RWPE1 (cell line): ENCODE measurements around the gene COMMD2.
A peak's percentile ranks its signal among the peaks of the same experiment; 100 is the strongest.

Experiments used
- CTCF ChIA-PET: fragments of 350-600 bp; sonication (Branson Sonifier 250); formaldehyde crosslinking; extraction: SDS; loops from one replicate; lab custom pipeline; 2021; lab: Yijun Ruan, JAX
- POLR2A ChIA-PET: fragments of 400-600 bp; formaldehyde crosslinking; extraction: SDS; loops from one replicate; lab custom pipeline; 2020; ENCODE audit warnings: antibody characterized with exemption; ENCODE audit not compliant: low non-redundant PET; lab: Yijun Ruan, JAX
- DNase-seq: peaks from one replicate; pipeline ENCODE4 v3.0.0; 2012; ENCODE audit warnings: low spot score
- H3K27ac ChIP-seq: fragments of 450-650 bp; 2 replicates; pipeline ENCODE4 v1.5.1; 2017
- CTCF ChIP-seq: fragments of 450-650 bp; conservative IDR thresholded peaks from 2 replicates; pipeline ENCODE4 v1.5.1; 2017; ENCODE audit warnings: low read depth, mild to moderate bottlenecking

COMMD2 gene

DNA sequence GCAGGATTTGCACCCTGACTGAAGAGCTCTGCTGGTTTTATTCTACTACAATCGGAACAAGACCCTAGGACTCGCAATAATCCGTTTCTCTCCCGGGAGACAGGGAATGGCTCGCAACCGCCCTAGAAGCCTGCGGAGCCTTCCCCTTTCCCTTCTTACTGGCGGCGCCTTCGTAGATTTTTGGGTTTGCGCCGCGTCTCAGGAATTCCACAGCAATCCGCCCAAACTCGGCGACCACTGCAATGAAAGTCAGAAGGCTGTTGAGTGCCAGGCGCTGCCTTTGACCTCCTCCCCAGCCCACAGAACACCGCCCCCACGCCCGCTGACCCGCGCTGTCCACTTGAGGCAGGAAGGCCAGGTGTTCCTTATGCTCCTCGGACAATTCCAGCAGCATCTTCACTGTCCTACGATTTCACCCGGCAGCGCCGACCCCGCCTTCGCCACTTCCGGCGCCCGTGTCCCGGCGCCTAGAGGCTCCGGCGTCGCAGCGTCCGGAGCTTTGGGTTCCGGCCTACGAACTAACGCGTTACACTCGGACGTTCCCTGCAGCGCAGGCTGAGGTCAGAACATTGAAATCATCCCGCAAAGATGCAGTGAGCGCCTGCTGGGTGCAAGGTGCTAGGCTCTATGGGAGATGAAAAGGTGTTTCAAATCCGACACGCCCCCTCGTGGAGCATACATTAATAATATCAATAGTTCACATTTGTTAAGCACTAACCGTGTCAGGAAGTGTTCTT is at the start of gene COMMD2:
Gene COMMD2 (minus strand): TSS at position 439 of the 737 bp plus-strand sequence. CDS start 45 bp downstream, at position 394.
- ChIA-PET POLR2A (no interaction called here), CTCF (interaction anchor here (0.6 to 1.2 kb wide), 6 partner anchors 14 to 719 kb away, joined by 3 to 4 read pairs (median 3); no protein-coding TSS in a partner anchor)
- peak; percentile 73 for DNase-seq
- peak within 1 kb of the TSS; percentile 74 for H3K27ac ChIP-seq
- TF ChIP-seq CTCF: no peak; the same call in 1 of the 2 replicates

DNA sequence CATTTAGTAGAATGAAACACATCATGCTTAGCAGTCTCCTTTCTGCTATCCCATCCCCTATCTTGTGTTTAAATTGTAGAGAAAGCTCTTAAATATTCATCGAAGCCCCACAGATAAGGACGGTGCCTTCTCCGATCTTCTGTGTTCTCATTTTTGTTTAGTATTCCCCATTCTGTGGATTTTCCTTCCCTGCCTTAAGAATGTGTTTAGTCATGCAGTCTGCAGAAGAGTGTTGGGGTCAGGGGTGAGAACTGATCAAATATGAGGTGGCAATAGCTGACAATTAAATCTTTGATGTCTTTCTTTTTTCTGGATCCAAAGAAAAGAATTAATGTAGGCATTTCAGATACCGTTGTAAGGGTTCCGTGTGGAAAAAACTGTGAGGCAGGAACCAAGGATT is 49.4 kb upstream of the COMMD2 start:
- no peak overlapping the region for H3K27ac ChIP-seq
- ChIA-PET CTCF (interaction anchor here (0.6 kb wide), 1 partner anchor 23 kb away, joined by 3 read pairs; no protein-coding TSS in a partner anchor), POLR2A (no interaction called here)
- TF ChIP-seq CTCF: no peak
- no peak for DNase-seq

DNA sequence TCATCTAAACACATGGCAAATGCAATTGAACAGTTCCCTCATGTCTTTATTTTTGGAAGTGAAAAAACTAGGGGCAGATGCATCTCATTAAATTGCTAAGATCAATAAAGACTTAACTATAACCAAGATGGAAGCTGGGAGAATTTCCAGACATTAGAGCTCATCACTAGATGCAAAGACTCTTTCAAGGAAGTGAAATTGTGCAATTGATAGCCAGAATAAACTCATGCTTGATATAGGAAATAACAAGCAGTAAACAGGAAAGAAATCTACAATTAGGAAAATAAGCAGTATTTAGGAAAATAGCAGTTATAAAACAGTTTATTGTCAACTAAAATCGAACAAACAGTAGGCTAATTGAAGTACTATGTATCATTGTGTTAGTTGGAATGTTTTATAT is 48.9 kb upstream of the COMMD2 start:
- POLR2A ChIA-PET: no interaction called here

DNA sequence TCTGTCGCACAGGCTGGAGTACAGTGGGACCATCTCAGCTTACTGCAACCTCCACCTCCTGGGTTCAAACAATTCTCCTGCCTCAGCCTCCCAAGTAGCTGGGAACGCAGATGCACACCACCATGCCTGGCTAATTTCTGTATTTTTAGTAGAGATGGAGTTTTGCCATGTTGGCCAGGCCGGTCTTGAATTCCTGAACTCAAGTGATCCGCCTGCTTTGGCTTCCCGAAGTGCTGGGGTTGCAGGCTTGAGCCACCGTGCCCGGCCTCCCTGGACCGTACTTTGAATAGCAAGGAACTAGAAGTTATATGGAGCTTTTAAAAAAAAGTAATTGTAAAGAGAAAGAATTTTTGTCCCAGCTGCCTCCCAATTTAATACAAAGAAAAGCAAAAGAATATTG is 48.4 kb upstream of the COMMD2 start:
- ChIA-PET CTCF (no interaction called here), POLR2A (no interaction called here)
- no peak overlapping the region for H3K27ac ChIP-seq

More for the DNA sequence above, 48.9 kb upstream of the COMMD2 start:
- CTCF ChIA-PET: interaction anchor here (0.6 kb wide), 1 partner anchor 24 kb away, joined by 3 read pairs; no protein-coding TSS in a partner anchor
- TF ChIP-seq CTCF: no peak
- no peak for DNase-seq
- H3K27ac ChIP-seq: no peak overlapping the region

DNA sequence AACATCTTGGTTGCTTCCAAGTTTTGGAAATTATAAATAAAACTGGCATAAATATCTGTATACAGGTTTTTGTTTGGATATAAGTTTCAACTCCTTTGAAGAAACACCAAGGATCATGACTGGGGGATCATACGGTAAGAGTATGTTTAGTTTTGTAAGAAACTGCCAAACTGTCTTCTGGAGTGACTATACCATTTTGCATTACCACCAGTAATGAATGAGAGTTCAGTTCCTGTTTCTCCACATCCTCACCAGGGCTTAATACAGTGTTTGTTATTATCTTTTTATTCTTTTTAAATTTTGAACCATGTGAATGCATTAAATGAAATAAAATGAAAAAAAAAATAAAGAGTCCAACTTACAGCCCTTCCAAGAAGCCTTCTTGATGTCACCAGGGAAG is 43.7 kb upstream of the COMMD2 start:
- H3K27ac ChIP-seq: no peak overlapping the region
- CTCF ChIA-PET: no interaction called here

More for the DNA sequence above, 48.4 kb upstream of the COMMD2 start:
- TF ChIP-seq CTCF: no peak
- no peak for DNase-seq

More for the DNA sequence above, 43.7 kb upstream of the COMMD2 start:
- POLR2A ChIA-PET: no interaction called here
- no peak for DNase-seq
- no peak for TF ChIP-seq CTCF
